Measurements from ENCODE around the gene CIAPIN1. TPM values are rescaled to one million over a fixed set of nuclear protein-coding genes. Genes with fewer than 3 reads are reported as not detected.
"Not testable (repeated sequence)": the region's sequence is repeated elsewhere in the genome, so short reads cannot be mapped to it uniquely, and the experiment has no call there.

CIAPIN1 gene
- total RNA-seq, 1 donor from 2014 or later: 90.9 TPM

- DNase-seq (ENCODE audit: low spot score in 2 of 2) (no peak), FAIRE-seq (no peak)
These were observed 527 bp downstream of the CIAPIN1 start for GRCh38 chr16:57446531-57447185.

GRCh38 chr16:57445510-57445909 is 1.7 kb downstream of the CIAPIN1 start:
- FAIRE-seq (no peak), DNase-seq (ENCODE audit: low spot score in 2 of 2) (no peak)

- DNase-seq (ENCODE audit: low spot score in 2 of 2): no peak
- FAIRE-seq: no peak
These were observed 2.5 kb downstream of the CIAPIN1 start for GRCh38 chr16:57444711-57445110.

GRCh38 chr16:57440551-57440950 is 6.6 kb downstream of the CIAPIN1 start:
- not testable (repeated sequence) for DNase-seq (ENCODE audit: low spot score in 2 of 2); FAIRE-seq

GRCh38 chr16:57439947-57440346 is 7.2 kb downstream of the CIAPIN1 start:
- not testable (repeated sequence) for DNase-seq (ENCODE audit: low spot score in 2 of 2); FAIRE-seq

- no peak for FAIRE-seq
- no peak for DNase-seq (ENCODE audit: low spot score in 2 of 2)
These were observed 11.3 kb downstream of the CIAPIN1 start for GRCh38 chr16:57435838-57436237.

- no peak for DNase-seq (ENCODE audit: low spot score in 2 of 2)
- no peak for FAIRE-seq
These were observed 13.2 kb downstream of the CIAPIN1 start for GRCh38 chr16:57434003-57434402.

- FAIRE-seq: no peak
- no peak for DNase-seq (ENCODE audit: low spot score in 2 of 2)
These were observed 14.2 kb downstream of the CIAPIN1 start for GRCh38 chr16:57432989-57433388.

GRCh38 chr16:57432505-57432904 is 14.7 kb downstream of the CIAPIN1 start:
- FAIRE-seq: no peak
- DNase-seq (ENCODE audit: low spot score in 2 of 2): no peak

- FAIRE-seq (no peak), DNase-seq (ENCODE audit: low spot score in 2 of 2) (no peak)
These were observed 16.2 kb downstream of the CIAPIN1 start for GRCh38 chr16:57430955-57431354.

- DNase-seq (ENCODE audit: low spot score in 2 of 2): no peak
- no peak for FAIRE-seq
These were observed 19.4 kb downstream of the CIAPIN1 start for GRCh38 chr16:57427824-57428223.

GRCh38 chr16:57427307-57427706 is 19.9 kb downstream of the CIAPIN1 start:
- no peak for FAIRE-seq
- no peak for DNase-seq (ENCODE audit: low spot score in 2 of 2)

GRCh38 chr16:57426356-57426755 is 20.8 kb downstream of the CIAPIN1 start:
- FAIRE-seq (no peak), DNase-seq (ENCODE audit: low spot score in 2 of 2) (no peak)

- DNase-seq (ENCODE audit: low spot score in 2 of 2) (no peak), FAIRE-seq (no peak)
These were observed 22.6 kb downstream of the CIAPIN1 start for GRCh38 chr16:57424583-57424982.

GRCh38 chr16:57423152-57423551 is 24.0 kb downstream of the CIAPIN1 start:
- FAIRE-seq (no peak), DNase-seq (ENCODE audit: low spot score in 2 of 2) (no peak)

GRCh38 chr16:57422026-57422944 is 24.9 kb downstream of the CIAPIN1 start:
- DNase-seq (ENCODE audit: low spot score in 2 of 2): no peak
- no peak for FAIRE-seq

- FAIRE-seq (no peak), DNase-seq (ENCODE audit: low spot score in 2 of 2) (no peak)
These were observed 27.7 kb downstream of the CIAPIN1 start for GRCh38 chr16:57419506-57419905.

- no peak for DNase-seq (ENCODE audit: low spot score in 2 of 2)
- no peak for FAIRE-seq
These were observed 31.1 kb downstream of the CIAPIN1 start for GRCh38 chr16:57416084-57416483.

GRCh38 chr16:57413733-57414132 is 33.5 kb downstream of the CIAPIN1 start:
- no peak for DNase-seq (ENCODE audit: low spot score in 2 of 2)

GRCh38 chr16:57413301-57413730 is 33.9 kb downstream of the CIAPIN1 start:
- no peak for FAIRE-seq

More at GRCh38 chr16:57413733-57414132, 33.5 kb downstream of the CIAPIN1 start:
- no peak for FAIRE-seq

GRCh38 chr16:57412584-57412983 is 34.6 kb downstream of the CIAPIN1 start:
- no peak for FAIRE-seq
- no peak for DNase-seq (ENCODE audit: low spot score in 2 of 2)

More at GRCh38 chr16:57413301-57413730, 33.9 kb downstream of the CIAPIN1 start:
- no peak for DNase-seq (ENCODE audit: low spot score in 2 of 2)

Measured in frontal cortex (tissue), 4 donors.